Panc1 (cell line): ENCODE results near the gene STYK1.

Source experiments
- CTCF ChIP-seq: fragments of 450-650 bp; IDR thresholded peaks from 2 replicates; pipeline ENCODE4 v1.5.1; 2017; ENCODE audit warnings: mild to moderate bottlenecking
- POLR2AphosphoS5 ChIP-seq: IDR thresholded peaks from 2 replicates; pipeline ENCODE4 v1.6.1; 2012; ENCODE audit warnings: mild to moderate bottlenecking, low read depth, low read length, moderate library complexity
- REST ChIP-seq, 2 experiments: IDR thresholded peaks; 2 replicates each; pipeline ENCODE4 v1.6.1; 2011 to 2012; ENCODE audit warnings: low read depth in 2 of 2, control low read depth in 1 of 2, low read length in 1 of 2, mild to moderate bottlenecking in 1 of 2, moderate library complexity in 1 of 2; ENCODE audit not compliant: insufficient read depth in 1 of 2
- SIN3A ChIP-seq: IDR thresholded peaks from 2 replicates; pipeline ENCODE4 v1.6.1; 2012; ENCODE audit warnings: low read depth, mild to moderate bottlenecking, low read length, moderate library complexity, borderline replicate concordance; ENCODE audit not compliant: insufficient read depth
- TCF7L2 ChIP-seq: IDR thresholded peaks from 2 replicates; pipeline ENCODE4 v1.6.1; 2011; ENCODE audit warnings: mild to moderate bottlenecking, low read depth, low read length, inconsistent platforms

GRCh38 chr12:10663869-10664268, 10.0 kb downstream of the STYK1 start:
- TF ChIP-seq REST (IDR thresholded peaks at IDR 0.05; ENCODE audit: insufficient read depth in 1 of 2, low read depth in 2 of 2, low read length in 1 of 2) (no peak), POLR2AphosphoS5 (no peak), CTCF (no peak), TCF7L2 (no peak), SIN3A (no peak)
